Measurements from ENCODE around the gene ZSCAN10.

- TF ChIP-seq CTCF (IDR thresholded peaks at IDR 0.05; ENCODE audit: extremely low read depth in 1 of 2, insufficient read depth in 1 of 2, low read depth in 1 of 2, low read length in 2 of 2) (no peak), POLR2A (IDR thresholded peaks at IDR 0.05; ENCODE audit: low read depth, low read length) (no peak), POLR2AphosphoS5 (IDR thresholded peaks at IDR 0.05; ENCODE audit: insufficient read depth, low read depth, low read length) (no peak), EZH2 (IDR thresholded peaks at IDR 0.05; ENCODE audit: borderline replicate concordance, low read depth, low read length, severe bottlenecking) (no peak), GATA2 (IDR thresholded peaks at IDR 0.05; ENCODE audit: insufficient read depth, insufficient read length, low read depth, low read length) (no peak), JUN (IDR thresholded peaks at IDR 0.05; ENCODE audit: borderline replicate concordance, insufficient read depth, insufficient read length, low read depth) (no peak)
- TF ChIP-seq, protein P1, sequence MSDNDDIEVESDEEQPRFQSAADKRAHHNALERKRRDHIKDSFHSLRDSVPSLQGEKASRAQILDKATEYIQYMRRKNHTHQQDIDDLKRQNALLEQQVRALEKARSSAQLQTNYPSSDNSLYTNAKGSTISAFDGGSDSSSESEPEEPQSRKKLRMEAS (IDR thresholded peaks at IDR 0.05; ENCODE audit: insufficient read depth, insufficient read length): no peak
Observed at GRCh38 chr16:3147757-3148104, 48.6 kb upstream of the ZSCAN10 start.
